ENCODE results near the gene MRPL18. TPM values are rescaled to one million over a fixed set of nuclear protein-coding genes. Genes with fewer than 3 reads are reported as not detected.

MRPL18 gene
- total and polyA plus RNA-seq, 9 of the 15 experiments (the other 6 are each of a cell fraction or from before 2014, with no cell fraction given): 149 to 456 (median 196) TPM

DNA sequence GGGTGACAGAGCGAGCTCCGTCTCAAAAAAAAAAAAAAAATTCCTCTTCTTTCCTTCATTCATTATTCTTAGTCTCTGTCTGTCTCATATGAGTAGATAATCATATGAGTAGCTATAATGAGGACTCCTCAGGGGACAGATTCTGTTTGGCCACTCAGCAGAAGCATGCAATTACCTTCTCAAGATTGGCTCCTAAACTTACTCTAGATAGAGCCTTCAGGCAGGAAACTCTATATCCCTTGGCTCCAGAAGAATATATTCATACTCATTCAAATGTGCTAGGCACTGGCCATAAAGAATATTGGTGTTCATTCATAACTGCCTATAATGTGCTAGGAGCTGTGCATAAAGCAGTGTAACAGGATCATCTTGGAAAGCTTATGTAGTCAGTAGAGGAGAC, 30.6 kb upstream of the MRPL18 start:
- intact Hi-C loops (cut with micrococcal nuclease): loop anchor here (2.0 kb wide), 2 partner anchors 29 to 67 kb away; partner anchors contain the start of genes SOD2 and TCP1
- FAIRE-seq: no peak
- Histone ChIP-seq H4K20me1 (replicated peaks; ENCODE audit: control insufficient read depth, insufficient read depth, low read length) (no peaks in the 10 kb centered on the region), H3K27me3 (ENCODE audit: control insufficient read depth in 2 of 2, insufficient read depth in 2 of 2, low read length in 2 of 2) (no peaks in the 10 kb centered on the region), H3K9ac (ENCODE audit: insufficient read depth in 1 of 2, low read depth in 2 of 2, low read length in 2 of 2) (no peak overlapping the region), H3K79me2 (ENCODE audit: control insufficient read depth, insufficient read depth, low read length) (peaks cover 33% of the 10 kb centered on the region), H3K4me2 (ENCODE audit: insufficient read depth, low read length) (no peak overlapping the region), H3K36me3 (ENCODE audit: control insufficient read depth, insufficient read depth, low read length) (peaks cover 66% of the 10 kb centered on the region), H3K9me3 (replicated peaks; ENCODE audit: control insufficient read depth, insufficient read depth, low read depth, low read length) (no peaks in the 10 kb centered on the region), H3K4me1 (replicated peaks in 1 of 2; ENCODE audit: control insufficient read depth in 2 of 2, insufficient read depth in 2 of 2, low read length in 2 of 2) (peaks cover 16 to 26% of the 10 kb centered on the region in 2 experiments; a peak in 4 of 5 replicates), H2AFZ (ENCODE audit: low read depth, low read length) (no peak overlapping the region), H3K4me3 (no peak overlapping the region), H3K27ac (ENCODE audit: extremely low read depth, low read depth, low read length) (peak overlapping the region; percentile 48; the same call in 1 of the 3 replicates), H3K9me1 (ENCODE audit: control insufficient read depth, insufficient read depth, low read length) (no peaks in the 10 kb centered on the region)
- POLR2A ChIA-PET: interaction anchor here (0.8 to 2.1 kb wide), 5 partner anchors 13 to 33 kb away, joined by 3 to 7 read pairs (median 3); partner anchors contain the start of genes MRPL18, TCP1 and WTAP
- CTCF ChIA-PET (ENCODE audit: low intra/inter-chr PET ratio): no interaction called here
- no TSS peak for BruUV-seq (replicated peaks)
- TF ChIP-seq SUPT5H (IDR thresholded peaks at IDR 0.05): 0 out of 2 replicates have a peak, but pooled peaks have one; percentile 44
- TF ChIP-seq POLR2A (conservative IDR thresholded peaks at IDR 0.05): peak; percentile 49
- TF ChIP-seq FOXA3 (CRISPR knock-in tag; conservative IDR thresholded peaks at IDR 0.05 in 1 of 2, IDR thresholded peaks at IDR 0.05 in 1 of 2): 0 out of 4 replicates have a peak, but pooled peaks of 1 of the 2 experiments have one; percentile 13
- no peak for TF ChIP-seq SAFB (IDR thresholded peaks at IDR 0.05; ENCODE audit: borderline replicate concordance, low read depth, low read length)
- peak; percentile 65 for TF ChIP-seq ZBTB33 (CRISPR knock-in tag; IDR thresholded peaks at IDR 0.05)
- TF ChIP-seq, protein P1, sequence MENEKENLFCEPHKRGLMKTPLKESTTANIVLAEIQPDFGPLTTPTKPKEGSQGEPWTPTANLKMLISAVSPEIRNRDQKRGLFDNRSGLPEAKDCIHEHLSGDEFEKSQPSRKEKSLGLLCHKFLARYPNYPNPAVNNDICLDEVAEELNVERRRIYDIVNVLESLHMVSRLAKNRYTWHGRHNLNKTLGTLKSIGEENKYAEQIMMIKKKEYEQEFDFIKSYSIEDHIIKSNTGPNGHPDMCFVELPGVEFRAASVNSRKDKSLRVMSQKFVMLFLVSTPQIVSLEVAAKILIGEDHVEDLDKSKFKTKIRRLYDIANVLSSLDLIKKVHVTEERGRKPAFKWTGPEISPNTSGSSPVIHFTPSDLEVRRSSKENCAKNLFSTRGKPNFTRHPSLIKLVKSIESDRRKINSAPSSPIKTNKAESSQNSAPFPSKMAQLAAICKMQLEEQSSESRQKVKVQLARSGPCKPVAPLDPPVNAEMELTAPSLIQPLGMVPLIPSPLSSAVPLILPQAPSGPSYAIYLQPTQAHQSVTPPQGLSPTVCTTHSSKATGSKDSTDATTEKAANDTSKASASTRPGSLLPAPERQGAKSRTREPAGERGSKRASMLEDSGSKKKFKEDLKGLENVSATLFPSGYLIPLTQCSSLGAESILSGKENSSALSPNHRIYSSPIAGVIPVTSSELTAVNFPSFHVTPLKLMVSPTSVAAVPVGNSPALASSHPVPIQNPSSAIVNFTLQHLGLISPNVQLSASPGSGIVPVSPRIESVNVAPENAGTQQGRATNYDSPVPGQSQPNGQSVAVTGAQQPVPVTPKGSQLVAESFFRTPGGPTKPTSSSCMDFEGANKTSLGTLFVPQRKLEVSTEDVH (IDR thresholded peaks at IDR 0.05; ENCODE audit: low read depth, partially characterized antibody): peak; percentile 25
- TF ChIP-seq SREBF2 (CRISPR knock-in tag; IDR thresholded peaks at IDR 0.05): no peak
- WGBS (ENCODE audit: insufficient coverage, low coverage, missing lambda C conversion rate): no CpG with 5 or more reads among the region's 2 CpGs
- in situ Hi-C loops (cut with MboI): no loop called here
- no peak for DNase-seq (ENCODE audit: extremely low read depth in 1 of 4, low spot score in 3 of 4)
- no peak for ATAC-seq

All from K562 (cell line).